ENCODE results near the gene ALG9. TPM values are rescaled to one million over a fixed set of nuclear protein-coding genes. Genes with fewer than 3 reads are reported as not detected.

Gene ALG9
- total RNA-seq = 10 to 100 TPM; 12.8 to 20.3 (median 16.0) TPM
- 10 to 100 TPM in 2 of 3 donors, 1 to 10 TPM in 1; 9.6 to 21.9 (median 11.4) TPM for polyA plus RNA-seq
- long read RNA-seq, donor 1, partial matches to known transcripts = 2 of 9 reads
- long read RNA-seq, donor 1, other reads (novel, unspliced or antisense) = 4 of 9 reads
- long read RNA-seq, donor 2, partial matches to known transcripts = 1 of 10 reads
- long read RNA-seq, donor 2, other reads (novel, unspliced or antisense) = 3 of 10 reads

- peak; percentile 88 to 94 for DNase-seq
- WGBS, 3 donors = 0 to 1% (median 0%) methylated on average over 36 to 51 of the region's 51 CpGs
Observed at GRCh38 chr11:111870886-111871692, at the start of gene ALG9. Gene ALG9, minus strand, starts transcription at chr11:111871581. Its CDS starts 99 bp downstream, at chr11:111871482.

GRCh38 chr11:111920908-111921307 lies 49.5 kb upstream of the ALG9 start:
- no peaks in the 10 kb centered on the region for H3K36me3 ChIP-seq (ENCODE audit: insufficient read depth in 1 of 2, low read depth in 1 of 2)
- H3K27ac ChIP-seq = peak overlapping the region; percentile 91
- DNase-seq = no peak
- WGBS, 3 donors = 29 to 56% (median 31%) methylated on average over 2 of the region's 2 CpGs
- intact Hi-C loops (cut with DNase I) = no loop called here
- H3K27me3 ChIP-seq (ENCODE audit: insufficient read depth in 3 of 3, low read length in 2 of 3) = no peaks in the 10 kb centered on the region
- H3K4me3 ChIP-seq = no peak overlapping the region
- peaks cover 79% of the 10 kb centered on the region for H3K4me1 ChIP-seq
- ATAC-seq = no peak
- no peak for TF ChIP-seq CTCF (IDR thresholded peaks at IDR 0.05)
- H3K9me3 ChIP-seq = no peaks in the 10 kb centered on the region

More at GRCh38 chr11:111870886-111871692, at the start of gene ALG9:
- intact Hi-C loops (cut with DNase I) = no loop called here
- peaks cover 6 to 47% of the 10 kb centered on the region in 2 donors for H3K36me3 ChIP-seq (ENCODE audit: insufficient read depth in 1 of 2, low read depth in 1 of 2)
- peak; percentile 20 for TF ChIP-seq CTCF (IDR thresholded peaks at IDR 0.05)
- peak within 1 kb of the TSS; percentile 96 for H3K27ac ChIP-seq
- H3K4me1 ChIP-seq = peaks cover 13% of the 10 kb centered on the region
- H3K4me3 ChIP-seq = peak within 1 kb of the TSS; percentile 91
- peak; percentile 83 to 90 (median 87) for ATAC-seq
- H3K27me3 ChIP-seq (ENCODE audit: insufficient read depth in 3 of 3, low read length in 2 of 3) = no peaks in the 10 kb centered on the region
- H3K9me3 ChIP-seq = no peaks in the 10 kb centered on the region

- Histone ChIP-seq H3K4me3 (peak within 1 kb of the TSS; percentile 59), H3K9me3 (no peaks in the 10 kb centered on the region), H3K36me3 (ENCODE audit: insufficient read depth in 1 of 2, low read depth in 1 of 2) (no peaks in the 10 kb centered on the region), H3K27ac (peak within 1 kb of the TSS; percentile 91), H3K4me1 (peaks cover 72% of the 10 kb centered on the region), H3K27me3 (ENCODE audit: insufficient read depth in 3 of 3, low read length in 2 of 3) (no peaks in the 10 kb centered on the region)
- DNase-seq (peak; percentile 62 to 81), ATAC-seq (peak; percentile 82 to 87 (median 86))
- WGBS, 3 donors = 29 to 37% (median 31%) methylated on average over 19 of the region's 19 CpGs
- no peak for TF ChIP-seq CTCF (IDR thresholded peaks at IDR 0.05)
- intact Hi-C loops (cut with DNase I) = no loop called here
Observed at GRCh38 chr11:111918390-111919256, 47.2 kb upstream of the ALG9 start, which contains the start of gene C11orf52. Gene C11orf52, plus strand, starts transcription at chr11:111918913. Its CDS starts 60 bp downstream, at chr11:111918973.

GRCh38 chr11:111917788-111918187 lies 46.4 kb upstream of the ALG9 start:
- Histone ChIP-seq H3K4me1 (peaks cover 65% of the 10 kb centered on the region), H3K36me3 (ENCODE audit: insufficient read depth in 1 of 2, low read depth in 1 of 2) (no peaks in the 10 kb centered on the region), H3K27ac (peak overlapping the region; percentile 91), H3K27me3 (ENCODE audit: insufficient read depth in 3 of 3, low read length in 2 of 3) (no peaks in the 10 kb centered on the region), H3K9me3 (no peaks in the 10 kb centered on the region), H3K4me3 (peak overlapping the region; percentile 59)
- WGBS, 3 donors = 88 to 93% (median 91%) methylated on average over 3 of the region's 3 CpGs
- no peak for TF ChIP-seq CTCF (IDR thresholded peaks at IDR 0.05)
- DNase-seq = no peak
- no peak for ATAC-seq
- intact Hi-C loops (cut with DNase I) = no loop called here
